K562 (cell line): ENCODE measurements around the gene MAP2K4. TPM values are rescaled to one million over a fixed set of nuclear protein-coding genes. Genes with fewer than 3 reads are reported as not detected.

Source experiments
- ARID1B ChIP-seq: fragments of 450-650 bp; IDR thresholded peaks from 2 replicates; pipeline ENCODE4 v1.6.1; 2016; ENCODE audit warnings: antibody characterized with exemption, mild to moderate bottlenecking, inconsistent platforms
- HCFC1 ChIP-seq: IDR thresholded peaks from 2 replicates; pipeline ENCODE4 v1.6.1; 2012; ENCODE audit warnings: low read depth, low read length, improper control_type of control experiment
- JUND ChIP-seq, 2 experiments: IDR thresholded peaks; 2 replicates in 1 of 2; 3 replicates in 1 of 2; pipeline ENCODE4 v1.6.1; 2011; ENCODE audit warnings: borderline replicate concordance in 2 of 2, low read depth in 2 of 2, low read length in 2 of 2, improper control_type of control experiment in 1 of 2, missing biosample characterization in 1 of 2, missing genetic modification characterization in 1 of 2, missing genetic modification reagents in 1 of 2
- MEF2A ChIP-seq: IDR thresholded peaks from 2 replicates; pipeline ENCODE4 v1.6.1; 2011; ENCODE audit warnings: low read depth, mild to moderate bottlenecking, low read length, moderate library complexity; ENCODE audit not compliant: control insufficient read depth
- MEIS2 ChIP-seq: fragments of 450-650 bp; IDR thresholded peaks from 2 replicates; pipeline ENCODE4 v1.6.1; 2014; ENCODE audit warnings: mild to moderate bottlenecking; ENCODE audit not compliant: partially characterized antibody
- SMARCA4 ChIP-seq: fragments of 450-650 bp; IDR thresholded peaks from 2 replicates; pipeline ENCODE4 v1.6.1; 2016
- SP1 ChIP-seq: sonication (generic); formaldehyde crosslinking; IDR thresholded peaks from 2 replicates; pipeline ENCODE4 v1.8.1; 2022; ENCODE audit warnings: mild to moderate bottlenecking, missing genetic modification reagents
- STAT5B ChIP-seq: fragments of 250-450 bp; sonication (Bioruptor Pico); IDR thresholded peaks from 2 replicates; pipeline ENCODE4 v1.8.0; 2021; ENCODE audit warnings: mild to moderate bottlenecking, inconsistent platforms
- TAF1 ChIP-seq: IDR thresholded peaks from 2 replicates; pipeline ENCODE4 v1.6.1; 2011; ENCODE audit warnings: mild to moderate bottlenecking, low read length, moderate library complexity; ENCODE audit not compliant: insufficient read depth, control insufficient read depth, severe bottlenecking; ENCODE audit errors: extremely low read depth
- polyA plus RNA-seq, 8 experiments: library from polyadenylated mRNA; depleted of rRNA in 4 of 8; stranded (reverse) in 5 of 8; unstranded in 3 of 8; fragments of >200 nt; fragmentation: Nextera tagmentation in 2 of 8; fragmentation: Illumina TruSeq in 1 of 8; extraction: Ambion mirVana in 2 of 8; extraction: Trizol in 1 of 8; gene quantifications; 2 replicates each; pipeline versions ENCODE4 v1.2.1 to v1.2.3, GENCODE V29; 2011 to 2014; ENCODE audit warnings: inconsistent platforms in 1 of 8, missing spikeins in 1 of 8
- total RNA-seq, 7 experiments: library from RNA; depleted of rRNA in 6 of 7; stranded (reverse); fragments of >200 nt in 6 of 7; fragmentation: Illumina TruSeq in 2 of 7; extraction: Trizol in 2 of 7; gene quantifications; 2 replicates each; pipeline versions ENCODE4 v1.2.1 to v1.2.3, GENCODE V29; 2011 to 2021; ENCODE audit warnings: low replicate concordance in 1 of 7
- TF ChIP-seq, protein P1 (sequence below): fragments of 250-450 bp; sonication (Bioruptor Pico); IDR thresholded peaks from 2 replicates; pipeline ENCODE4 v1.4.0; 2020; ENCODE audit warnings: mild to moderate bottlenecking, moderate library complexity
- TF ChIP-seq, protein P2 (sequence below): fragments of 450-650 bp; IDR thresholded peaks from one replicate; pipeline ENCODE4 v1.6.1; 2018; ENCODE audit warnings: mild to moderate bottlenecking, moderate library complexity; ENCODE audit not compliant: partially characterized antibody
- TF ChIP-seq, protein P3 (sequence below): fragments of 450-650 bp; IDR thresholded peaks from 2 replicates; pipeline ENCODE4 v1.6.1; 2017; ENCODE audit warnings: antibody characterized with exemption, mild to moderate bottlenecking
- TF ChIP-seq, protein P4 (sequence below): sonication (generic); formaldehyde crosslinking; IDR thresholded peaks from 2 replicates; pipeline ENCODE4 v1.8.1; 2022; ENCODE audit warnings: missing genetic modification reagents
- TF ChIP-seq, protein P5 (sequence below): fragments of 250-450 bp; sonication (Bioruptor Pico); IDR thresholded peaks from 2 replicates; pipeline ENCODE4 v1.4.0; 2020; ENCODE audit warnings: borderline replicate concordance

The MAP2K4 gene
- total and polyA plus RNA-seq, 9 of the 15 experiments (the other 6 are each of a cell fraction or from before 2014, with no cell fraction given) = 3.0 to 15.9 (median 10.8) TPM

DNA sequence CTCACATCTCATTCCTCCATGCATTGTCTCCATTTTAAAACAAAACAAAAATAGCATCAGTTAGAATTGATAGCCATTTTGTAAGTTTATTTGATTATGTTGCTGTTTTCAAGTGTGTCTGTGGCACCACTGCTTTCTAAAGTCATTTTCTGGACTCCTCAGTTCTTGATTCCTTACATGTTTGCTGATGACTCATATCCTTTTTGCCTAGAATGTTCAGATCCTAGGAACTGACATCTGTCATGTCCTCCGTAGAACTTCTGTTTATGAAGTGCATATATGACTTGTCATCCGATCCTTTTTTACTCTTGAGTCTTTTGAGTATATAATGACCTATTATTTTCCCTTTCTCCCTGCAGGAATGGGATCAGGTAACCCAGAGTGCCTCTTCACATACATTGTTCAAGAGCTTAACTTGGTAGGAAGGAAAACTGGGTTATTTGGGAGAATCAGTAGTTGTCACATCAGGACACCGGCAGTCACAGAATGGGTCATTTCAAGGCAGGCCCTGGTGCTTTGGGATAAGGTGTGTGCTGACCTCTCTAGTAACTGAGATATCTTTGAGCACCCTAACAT is 69.2 kb downstream of the MAP2K4 start (continued):
- TF ChIP-seq, protein P1, sequence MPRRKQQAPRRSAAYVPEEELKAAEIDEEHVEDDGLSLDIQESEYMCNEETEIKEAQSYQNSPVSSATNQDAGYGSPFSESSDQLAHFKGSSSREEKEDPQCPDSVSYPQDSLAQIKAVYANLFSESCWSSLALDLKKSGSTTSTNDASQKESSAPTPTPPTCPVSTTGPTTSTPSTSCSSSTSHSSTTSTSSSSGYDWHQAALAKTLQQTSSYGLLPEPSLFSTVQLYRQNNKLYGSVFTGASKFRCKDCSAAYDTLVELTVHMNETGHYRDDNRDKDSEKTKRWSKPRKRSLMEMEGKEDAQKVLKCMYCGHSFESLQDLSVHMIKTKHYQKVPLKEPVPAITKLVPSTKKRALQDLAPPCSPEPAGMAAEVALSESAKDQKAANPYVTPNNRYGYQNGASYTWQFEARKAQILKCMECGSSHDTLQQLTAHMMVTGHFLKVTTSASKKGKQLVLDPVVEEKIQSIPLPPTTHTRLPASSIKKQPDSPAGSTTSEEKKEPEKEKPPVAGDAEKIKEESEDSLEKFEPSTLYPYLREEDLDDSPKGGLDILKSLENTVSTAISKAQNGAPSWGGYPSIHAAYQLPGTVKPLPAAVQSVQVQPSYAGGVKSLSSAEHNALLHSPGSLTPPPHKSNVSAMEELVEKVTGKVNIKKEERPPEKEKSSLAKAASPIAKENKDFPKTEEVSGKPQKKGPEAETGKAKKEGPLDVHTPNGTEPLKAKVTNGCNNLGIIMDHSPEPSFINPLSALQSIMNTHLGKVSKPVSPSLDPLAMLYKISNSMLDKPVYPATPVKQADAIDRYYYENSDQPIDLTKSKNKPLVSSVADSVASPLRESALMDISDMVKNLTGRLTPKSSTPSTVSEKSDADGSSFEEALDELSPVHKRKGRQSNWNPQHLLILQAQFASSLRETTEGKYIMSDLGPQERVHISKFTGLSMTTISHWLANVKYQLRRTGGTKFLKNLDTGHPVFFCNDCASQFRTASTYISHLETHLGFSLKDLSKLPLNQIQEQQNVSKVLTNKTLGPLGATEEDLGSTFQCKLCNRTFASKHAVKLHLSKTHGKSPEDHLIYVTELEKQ = no peak
- TF ChIP-seq HCFC1 (no peak), SMARCA4 (peak; percentile 57), ARID1B (peak; percentile 56), STAT5B (no peak), JUND (IDR thresholded peaks at IDR 0.05; ENCODE audit: borderline replicate concordance, low read depth, low read length) (peak; percentile 81; the same call in 1 of the 2 replicates), JUND (tag; IDR thresholded peaks at IDR 0.05; ENCODE audit: borderline replicate concordance, low read depth, low read length) (peak; percentile 69; the same call in 1 of the 3 replicates), SP1 (CRISPR knock-in tag) (no peak), MEIS2 (peak; percentile 48), TAF1 (no peak), MEF2A (no peak)
- TF ChIP-seq, protein P2, sequence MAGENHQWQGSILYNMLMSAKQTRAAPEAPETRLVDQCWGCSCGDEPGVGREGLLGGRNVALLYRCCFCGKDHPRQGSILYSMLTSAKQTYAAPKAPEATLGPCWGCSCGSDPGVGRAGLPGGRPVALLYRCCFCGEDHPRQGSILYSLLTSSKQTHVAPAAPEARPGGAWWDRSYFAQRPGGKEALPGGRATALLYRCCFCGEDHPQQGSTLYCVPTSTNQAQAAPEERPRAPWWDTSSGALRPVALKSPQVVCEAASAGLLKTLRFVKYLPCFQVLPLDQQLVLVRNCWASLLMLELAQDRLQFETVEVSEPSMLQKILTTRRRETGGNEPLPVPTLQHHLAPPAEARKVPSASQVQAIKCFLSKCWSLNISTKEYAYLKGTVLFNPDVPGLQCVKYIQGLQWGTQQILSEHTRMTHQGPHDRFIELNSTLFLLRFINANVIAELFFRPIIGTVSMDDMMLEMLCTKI = no peak
- TF ChIP-seq, protein P3, sequence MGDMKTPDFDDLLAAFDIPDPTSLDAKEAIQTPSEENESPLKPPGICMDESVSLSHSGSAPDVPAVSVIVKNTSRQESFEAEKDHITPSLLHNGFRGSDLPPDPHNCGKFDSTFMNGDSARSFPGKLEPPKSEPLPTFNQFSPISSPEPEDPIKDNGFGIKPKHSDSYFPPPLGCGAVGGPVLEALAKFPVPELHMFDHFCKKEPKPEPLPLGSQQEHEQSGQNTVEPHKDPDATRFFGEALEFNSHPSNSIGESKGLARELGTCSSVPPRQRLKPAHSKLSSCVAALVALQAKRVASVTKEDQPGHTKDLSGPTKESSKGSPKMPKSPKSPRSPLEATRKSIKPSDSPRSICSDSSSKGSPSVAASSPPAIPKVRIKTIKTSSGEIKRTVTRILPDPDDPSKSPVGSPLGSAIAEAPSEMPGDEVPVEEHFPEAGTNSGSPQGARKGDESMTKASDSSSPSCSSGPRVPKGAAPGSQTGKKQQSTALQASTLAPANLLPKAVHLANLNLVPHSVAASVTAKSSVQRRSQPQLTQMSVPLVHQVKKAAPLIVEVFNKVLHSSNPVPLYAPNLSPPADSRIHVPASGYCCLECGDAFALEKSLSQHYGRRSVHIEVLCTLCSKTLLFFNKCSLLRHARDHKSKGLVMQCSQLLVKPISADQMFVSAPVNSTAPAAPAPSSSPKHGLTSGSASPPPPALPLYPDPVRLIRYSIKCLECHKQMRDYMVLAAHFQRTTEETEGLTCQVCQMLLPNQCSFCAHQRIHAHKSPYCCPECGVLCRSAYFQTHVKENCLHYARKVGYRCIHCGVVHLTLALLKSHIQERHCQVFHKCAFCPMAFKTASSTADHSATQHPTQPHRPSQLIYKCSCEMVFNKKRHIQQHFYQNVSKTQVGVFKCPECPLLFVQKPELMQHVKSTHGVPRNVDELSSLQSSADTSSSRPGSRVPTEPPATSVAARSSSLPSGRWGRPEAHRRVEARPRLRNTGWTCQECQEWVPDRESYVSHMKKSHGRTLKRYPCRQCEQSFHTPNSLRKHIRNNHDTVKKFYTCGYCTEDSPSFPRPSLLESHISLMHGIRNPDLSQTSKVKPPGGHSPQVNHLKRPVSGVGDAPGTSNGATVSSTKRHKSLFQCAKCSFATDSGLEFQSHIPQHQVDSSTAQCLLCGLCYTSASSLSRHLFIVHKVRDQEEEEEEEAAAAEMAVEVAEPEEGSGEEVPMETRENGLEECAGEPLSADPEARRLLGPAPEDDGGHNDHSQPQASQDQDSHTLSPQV = 0 out of 2 replicates have a peak, but pooled peaks have one; percentile 25
- TF ChIP-seq, protein P4, sequence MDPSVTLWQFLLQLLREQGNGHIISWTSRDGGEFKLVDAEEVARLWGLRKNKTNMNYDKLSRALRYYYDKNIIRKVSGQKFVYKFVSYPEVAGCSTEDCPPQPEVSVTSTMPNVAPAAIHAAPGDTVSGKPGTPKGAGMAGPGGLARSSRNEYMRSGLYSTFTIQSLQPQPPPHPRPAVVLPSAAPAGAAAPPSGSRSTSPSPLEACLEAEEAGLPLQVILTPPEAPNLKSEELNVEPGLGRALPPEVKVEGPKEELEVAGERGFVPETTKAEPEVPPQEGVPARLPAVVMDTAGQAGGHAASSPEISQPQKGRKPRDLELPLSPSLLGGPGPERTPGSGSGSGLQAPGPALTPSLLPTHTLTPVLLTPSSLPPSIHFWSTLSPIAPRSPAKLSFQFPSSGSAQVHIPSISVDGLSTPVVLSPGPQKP (CRISPR knock-in tag) = no peak
- TF ChIP-seq, protein P5, sequence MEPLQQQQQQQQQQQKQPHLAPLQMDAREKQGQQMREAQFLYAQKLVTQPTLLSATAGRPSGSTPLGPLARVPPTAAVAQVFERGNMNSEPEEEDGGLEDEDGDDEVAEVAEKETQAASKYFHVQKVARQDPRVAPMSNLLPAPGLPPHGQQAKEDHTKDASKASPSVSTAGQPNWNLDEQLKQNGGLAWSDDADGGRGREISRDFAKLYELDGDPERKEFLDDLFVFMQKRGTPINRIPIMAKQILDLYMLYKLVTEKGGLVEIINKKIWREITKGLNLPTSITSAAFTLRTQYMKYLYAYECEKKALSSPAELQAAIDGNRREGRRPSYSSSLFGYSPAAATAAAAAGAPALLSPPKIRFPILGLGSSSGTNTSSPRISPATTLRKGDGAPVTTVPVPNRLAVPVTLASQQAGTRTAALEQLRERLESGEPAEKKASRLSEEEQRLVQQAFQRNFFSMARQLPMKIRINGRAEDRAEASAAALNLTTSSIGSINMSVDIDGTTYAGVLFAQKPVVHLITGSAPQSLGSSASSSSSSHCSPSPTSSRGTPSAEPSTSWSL = no peak
